K562 (cell line): Measurements from ENCODE around the gene MBD6. TPM values are rescaled to one million over a fixed set of nuclear protein-coding genes. Genes with fewer than 3 reads are reported as not detected.
A peak's percentile ranks its signal among the peaks of the same experiment; 100 is the strongest.

ENCODE experiments used
- ATF7 ChIP-seq: fragments of 450-650 bp; IDR thresholded peaks from 2 replicates; pipeline ENCODE4 v1.7.1; 2014; ENCODE audit warnings: mild to moderate bottlenecking, moderate library complexity
- GTF2A2 ChIP-seq: IDR thresholded peaks from 2 replicates; pipeline ENCODE4 v1.6.1; 2016; ENCODE audit warnings: mild to moderate bottlenecking, missing genetic modification characterization, missing compliant biosample characterization
- STAG1 ChIP-seq: sonication (generic); formaldehyde crosslinking; IDR thresholded peaks from 2 replicates; pipeline ENCODE4 v1.5.0; 2020; ENCODE audit warnings: missing genetic modification reagents, borderline replicate concordance
- TCF7 ChIP-seq: sonication (generic); IDR thresholded peaks from 2 replicates; pipeline ENCODE4 v1.6.1; 2016; ENCODE audit warnings: antibody characterized with exemption, borderline replicate concordance
- ZNF57 ChIP-seq: fragments of 450-650 bp; formaldehyde crosslinking; IDR thresholded peaks from 2 replicates; pipeline ENCODE4 v1.4.0; 2020; ENCODE audit warnings: mild to moderate bottlenecking, moderate library complexity
- polyA plus RNA-seq, 8 experiments: library from polyadenylated mRNA; depleted of rRNA in 4 of 8; stranded (reverse) in 5 of 8; unstranded in 3 of 8; fragments of >200 nt; fragmentation: Nextera tagmentation in 2 of 8; fragmentation: Illumina TruSeq in 1 of 8; extraction: Ambion mirVana in 2 of 8; extraction: Trizol in 1 of 8; gene quantifications; 2 replicates each; pipeline versions ENCODE4 v1.2.1 to v1.2.3, GENCODE V29; 2011 to 2014; ENCODE audit warnings: inconsistent platforms in 1 of 8, missing spikeins in 1 of 8
- total RNA-seq, 7 experiments: library from RNA; depleted of rRNA in 6 of 7; stranded (reverse); fragments of >200 nt in 6 of 7; fragmentation: Illumina TruSeq in 2 of 7; extraction: Trizol in 2 of 7; gene quantifications; 2 replicates each; pipeline versions ENCODE4 v1.2.1 to v1.2.3, GENCODE V29; 2011 to 2021; ENCODE audit warnings: low replicate concordance in 1 of 7
- TF ChIP-seq, protein P1 (sequence below), 2 experiments: fragments of 450-650 bp; IDR thresholded peaks; 2 replicates each; pipeline ENCODE4 v1.6.1; 2016; ENCODE audit warnings: mild to moderate bottlenecking in 2 of 2, borderline replicate concordance in 1 of 2, low read depth in 1 of 2, moderate library complexity in 1 of 2
- TF ChIP-seq, protein P2 (sequence below): fragments of 250-450 bp; sonication (Bioruptor Pico); IDR thresholded peaks from 2 replicates; pipeline ENCODE4 v1.8.0; 2021; ENCODE audit warnings: mild to moderate bottlenecking, moderate library complexity

The MBD6 gene
- total and polyA plus RNA-seq, 9 of the 15 experiments (the other 6 are each of a cell fraction or from before 2014, with no cell fraction given) = 2.0 to 54.8 (median 3.8) TPM

DNA sequence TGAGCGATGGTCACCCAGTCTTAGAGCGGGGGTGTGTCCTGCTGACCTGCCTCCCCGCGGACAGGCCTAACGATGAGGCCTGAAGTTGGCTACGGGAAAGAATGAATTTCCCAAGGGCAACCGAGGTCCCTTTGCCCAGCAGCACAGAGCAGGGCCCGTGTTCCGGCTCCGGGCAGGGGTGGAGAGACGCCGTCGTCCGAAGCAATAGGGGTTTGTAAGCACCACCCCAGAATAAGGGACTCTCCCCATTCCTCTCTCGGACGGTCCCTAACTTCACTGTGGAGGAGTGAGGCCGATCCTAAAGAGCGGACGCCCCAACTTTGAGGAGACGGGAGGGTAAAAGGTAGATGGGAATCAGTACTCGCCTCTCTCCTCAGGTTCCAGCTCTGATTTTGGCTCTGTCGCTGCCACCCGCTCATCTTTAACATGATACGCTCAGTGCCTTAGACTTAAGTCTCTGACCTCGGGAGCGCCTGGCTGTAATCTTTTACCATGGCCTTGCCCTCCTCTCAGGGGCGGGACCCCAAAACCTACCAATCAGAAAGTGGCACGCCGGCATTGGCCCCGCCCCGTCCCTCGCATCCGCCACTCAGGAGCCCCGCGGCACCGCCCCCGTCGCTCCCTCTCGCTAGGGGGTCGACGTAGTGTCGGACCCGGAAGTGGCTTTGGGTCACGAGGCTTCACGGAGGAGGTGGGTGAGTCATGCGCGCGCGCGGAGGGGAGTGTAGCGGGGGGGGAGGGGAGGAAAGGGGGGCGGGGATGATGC, 2.4 kb upstream of the MBD6 start, which contains the start of gene DDIT3 (continued):
- TF ChIP-seq, protein P1, sequence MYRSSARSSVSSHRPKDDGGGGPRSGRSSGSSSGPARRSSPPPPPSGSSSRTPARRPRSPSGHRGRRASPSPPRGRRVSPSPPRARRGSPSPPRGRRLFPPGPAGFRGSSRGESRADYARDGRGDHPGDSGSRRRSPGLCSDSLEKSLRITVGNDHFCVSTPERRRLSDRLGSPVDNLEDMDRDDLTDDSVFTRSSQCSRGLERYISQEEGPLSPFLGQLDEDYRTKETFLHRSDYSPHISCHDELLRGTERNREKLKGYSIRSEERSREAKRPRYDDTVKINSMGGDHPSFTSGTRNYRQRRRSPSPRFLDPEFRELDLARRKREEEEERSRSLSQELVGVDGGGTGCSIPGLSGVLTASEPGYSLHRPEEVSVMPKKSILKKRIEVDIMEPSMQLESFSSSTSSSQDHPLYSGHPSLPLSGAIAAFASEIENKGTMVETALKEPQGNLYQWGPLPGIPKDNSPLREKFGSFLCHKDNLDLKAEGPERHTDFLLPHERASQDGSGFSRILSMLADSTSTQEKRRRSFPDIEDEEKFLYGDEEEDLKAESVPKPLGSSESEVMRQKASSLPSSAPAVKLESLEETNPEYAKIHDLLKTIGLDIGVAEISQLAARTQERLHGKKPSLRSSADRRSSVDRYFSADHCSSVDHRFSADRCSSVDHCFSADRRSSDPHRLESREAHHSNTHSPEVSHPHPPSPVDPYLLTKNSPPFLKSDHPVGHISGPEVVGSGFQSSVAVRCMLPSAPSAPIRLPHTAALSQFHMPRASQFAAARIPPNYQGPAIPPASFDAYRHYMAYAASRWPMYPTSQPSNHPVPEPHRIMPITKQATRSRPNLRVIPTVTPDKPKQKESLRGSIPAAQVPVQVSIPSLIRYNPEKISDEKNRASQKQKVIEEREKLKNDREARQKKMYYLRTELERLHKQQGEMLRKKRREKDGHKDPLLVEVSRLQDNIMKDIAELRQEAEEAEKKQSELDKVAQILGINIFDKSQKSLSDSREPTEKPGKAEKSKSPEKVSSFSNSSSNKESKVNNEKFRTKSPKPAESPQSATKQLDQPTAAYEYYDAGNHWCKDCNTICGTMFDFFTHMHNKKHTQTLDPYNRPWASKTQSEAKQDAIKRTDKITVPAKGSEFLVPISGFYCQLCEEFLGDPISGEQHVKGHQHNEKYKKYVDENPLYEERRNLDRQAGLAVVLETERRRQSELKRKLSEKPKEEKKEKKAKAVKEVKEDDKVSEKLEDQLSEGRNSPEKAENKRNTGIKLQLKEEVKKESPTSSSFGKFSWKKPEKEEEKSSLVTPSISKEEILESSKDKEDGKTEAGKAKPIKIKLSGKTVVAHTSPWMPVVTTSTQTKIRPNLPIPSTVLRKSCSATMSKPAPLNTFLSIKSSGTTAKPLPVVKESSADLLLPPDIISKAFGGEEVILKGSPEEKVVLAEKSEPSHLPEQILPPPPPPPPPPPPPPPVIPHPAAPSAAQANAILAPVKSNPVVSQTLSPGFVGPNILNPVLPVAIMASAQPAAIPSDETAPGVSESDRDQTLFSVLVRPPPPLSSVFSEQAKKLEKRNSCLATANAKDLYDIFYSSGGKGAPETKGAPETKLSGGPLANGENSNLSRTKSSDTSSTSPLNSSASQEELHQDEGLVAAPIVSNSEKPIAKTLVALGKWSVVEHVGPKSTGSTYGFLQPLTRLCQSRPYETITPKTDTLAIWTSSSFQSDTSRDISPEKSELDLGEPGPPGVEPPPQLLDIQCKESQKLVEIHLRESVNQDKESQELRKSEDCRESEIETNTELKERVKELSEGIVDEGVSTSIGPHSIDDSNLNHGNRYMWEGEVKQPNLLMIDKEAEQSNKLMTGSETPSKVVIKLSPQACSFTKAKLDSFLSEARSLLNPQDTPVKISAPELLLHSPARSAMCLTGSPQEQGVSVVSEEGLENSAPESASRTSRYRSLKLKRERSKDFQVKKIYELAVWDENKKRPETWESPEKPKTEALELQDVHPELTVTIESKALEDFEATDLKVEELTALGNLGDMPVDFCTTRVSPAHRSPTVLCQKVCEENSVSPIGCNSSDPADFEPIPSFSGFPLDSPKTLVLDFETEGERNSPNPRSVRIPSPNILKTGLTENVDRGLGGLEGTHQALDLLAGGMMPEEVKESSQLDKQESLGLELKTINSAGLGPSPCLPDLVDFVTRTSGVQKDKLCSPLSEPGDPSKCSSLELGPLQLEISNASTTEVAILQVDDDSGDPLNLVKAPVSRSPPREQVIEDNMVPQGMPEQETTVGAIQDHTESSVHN (IDR thresholded peaks at IDR 0.05; ENCODE audit: borderline replicate concordance in 1 of 2, low read depth in 1 of 2) = no peak
- TF ChIP-seq ATF7 = peak; percentile 85
- peak; percentile 59 for TF ChIP-seq STAG1 (CRISPR knock-in tag)
- no peak for TF ChIP-seq TCF7
- TF ChIP-seq, protein P2, sequence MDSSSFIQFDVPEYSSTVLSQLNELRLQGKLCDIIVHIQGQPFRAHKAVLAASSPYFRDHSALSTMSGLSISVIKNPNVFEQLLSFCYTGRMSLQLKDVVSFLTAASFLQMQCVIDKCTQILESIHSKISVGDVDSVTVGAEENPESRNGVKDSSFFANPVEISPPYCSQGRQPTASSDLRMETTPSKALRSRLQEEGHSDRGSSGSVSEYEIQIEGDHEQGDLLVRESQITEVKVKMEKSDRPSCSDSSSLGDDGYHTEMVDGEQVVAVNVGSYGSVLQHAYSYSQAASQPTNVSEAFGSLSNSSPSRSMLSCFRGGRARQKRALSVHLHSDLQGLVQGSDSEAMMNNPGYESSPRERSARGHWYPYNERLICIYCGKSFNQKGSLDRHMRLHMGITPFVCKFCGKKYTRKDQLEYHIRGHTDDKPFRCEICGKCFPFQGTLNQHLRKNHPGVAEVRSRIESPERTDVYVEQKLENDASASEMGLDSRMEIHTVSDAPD (CRISPR knock-in tag) = no peak
- no peak for TF ChIP-seq ZNF57
- TF ChIP-seq GTF2A2 (tag) = peak; percentile 74
